T-helper 22 cell (primary cell): ENCODE data around the gene GRAP2.
"Not testable (repeated sequence)": the region's sequence is repeated elsewhere in the genome, so short reads cannot be mapped to it uniquely, and the experiment has no call there.

Experiments used
- DNase-seq: peaks from one replicate; pipeline ENCODE4 v3.0.0-alpha.2; 2020; ENCODE audit warnings: low read depth

The GRAP2 gene

GRCh38 chr22:39897841-39898240 lies 3.0 kb upstream of the GRAP2 start:
- no peak for DNase-seq

DNA sequence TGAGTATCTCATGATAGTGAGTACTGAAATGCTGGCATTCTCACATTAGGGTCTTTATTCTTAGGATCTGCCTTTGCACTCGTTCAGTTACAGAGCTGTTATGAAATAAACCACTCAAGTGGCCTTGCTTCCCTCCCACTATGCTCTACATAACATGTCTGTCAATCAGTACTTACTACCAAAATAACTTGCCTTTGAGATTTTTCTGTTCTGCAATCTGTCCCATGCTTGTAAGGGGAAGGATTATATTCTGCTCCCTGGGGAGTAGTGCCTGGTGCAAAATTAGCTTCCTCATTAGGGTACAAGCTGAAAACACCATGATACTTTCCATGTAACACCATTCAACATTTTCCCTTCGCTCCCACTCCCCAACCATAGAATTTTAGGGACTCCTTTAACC lies 1.9 kb upstream of the GRAP2 start:
- DNase-seq: no peak

GRCh38 chr22:39901565-39902146 lies 772 bp downstream of the GRAP2 start:
- DNase-seq: no peak

DNA sequence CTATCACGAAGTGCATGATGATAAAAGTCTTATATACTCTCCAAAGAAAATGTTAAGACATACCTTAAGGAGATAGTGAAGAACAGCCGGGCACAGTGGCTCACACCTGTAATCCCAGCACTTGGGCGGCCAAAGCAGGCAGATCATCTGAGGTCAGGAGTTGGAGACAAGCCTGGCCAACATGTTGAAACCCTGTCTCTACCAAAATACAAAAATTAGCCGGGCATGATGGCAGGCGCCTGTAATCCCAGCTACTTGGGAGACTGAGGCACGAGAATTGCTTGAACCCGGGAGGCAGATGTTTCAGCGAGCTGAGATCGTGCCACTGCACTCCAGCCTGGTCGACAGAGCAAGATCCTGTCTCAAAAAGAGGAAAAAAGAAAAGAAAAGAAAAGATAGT lies 3.1 kb downstream of the GRAP2 start:
- DNase-seq: not testable (repeated sequence)

DNA sequence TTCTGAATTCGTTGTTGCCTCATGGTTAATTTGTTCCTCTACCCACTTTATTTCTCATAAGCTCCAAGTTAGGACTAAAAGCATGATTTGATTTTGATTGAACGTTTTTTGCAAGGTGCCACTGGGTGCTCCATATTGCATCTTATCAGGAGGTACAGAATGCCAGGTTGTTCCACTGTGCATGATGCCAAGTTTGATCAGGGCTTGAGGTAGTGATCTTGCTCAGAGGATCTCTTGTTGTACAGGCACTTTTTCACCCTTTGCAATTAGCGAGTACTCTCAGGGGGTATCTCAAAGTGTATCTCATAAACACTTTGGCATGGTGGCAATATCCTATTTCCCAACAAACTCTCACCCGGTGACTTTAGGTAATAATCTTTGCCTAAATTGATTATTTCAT lies 4.0 kb downstream of the GRAP2 start:
- no peak for DNase-seq

GRCh38 chr22:39905687-39906086 lies 4.8 kb downstream of the GRAP2 start:
- DNase-seq: no peak

GRCh38 chr22:39906207-39906606 lies 5.3 kb downstream of the GRAP2 start:
- DNase-seq: no peak

GRCh38 chr22:39907047-39907446 lies 6.2 kb downstream of the GRAP2 start:
- no peak for DNase-seq

DNA sequence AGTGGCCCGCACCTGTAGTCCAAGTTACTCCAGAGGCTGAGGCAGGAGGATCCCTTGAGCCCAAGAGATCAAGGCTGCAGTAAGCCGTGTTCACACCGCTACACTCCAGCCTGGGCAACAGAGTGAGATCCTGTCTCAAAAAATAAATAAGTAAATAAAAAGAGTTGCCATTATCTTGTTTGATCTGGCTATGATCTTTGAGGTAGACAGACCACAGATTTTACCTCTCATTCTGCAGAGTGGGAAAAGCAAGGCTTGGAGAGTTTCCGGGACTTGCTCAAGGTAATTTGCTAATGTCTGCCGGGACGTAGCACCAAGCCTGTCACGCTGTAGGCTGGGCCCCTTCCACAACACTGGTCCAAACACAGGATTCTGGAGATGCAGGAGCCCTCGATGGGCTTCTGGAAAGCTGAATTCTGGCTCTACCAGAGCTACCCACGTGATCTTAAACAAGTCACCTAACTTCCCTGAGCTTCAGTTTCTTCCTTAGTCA lies 6.8 kb downstream of the GRAP2 start:
- DNase-seq: peak; percentile 48

- DNase-seq: no peak
Observed at GRCh38 chr22:39908136-39908535, 7.3 kb downstream of the GRAP2 start.

- DNase-seq: peak; percentile 45
Observed at GRCh38 chr22:39908737-39909136, 7.9 kb downstream of the GRAP2 start.

GRCh38 chr22:39910876-39911613 lies 10.2 kb downstream of the GRAP2 start:
- DNase-seq: no peak

DNA sequence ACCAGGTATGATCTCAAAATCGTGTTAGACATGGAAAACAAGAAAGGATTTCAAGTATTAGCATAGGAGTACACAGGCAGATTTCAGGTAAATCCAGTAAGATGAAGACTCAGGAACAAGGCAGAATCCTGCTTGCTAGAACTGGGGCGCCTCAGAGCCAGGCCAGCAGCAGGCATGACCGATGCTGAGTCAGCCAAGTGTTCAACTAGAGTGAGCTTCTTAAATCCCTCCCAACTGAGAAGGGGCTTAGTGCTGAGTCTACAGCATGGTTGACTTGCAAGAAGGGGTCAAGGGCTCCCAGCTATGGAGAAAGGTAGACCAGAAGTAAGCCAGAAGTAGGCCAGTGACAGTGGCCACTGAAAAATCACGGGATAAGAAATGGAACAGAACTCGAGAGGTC lies 12.4 kb downstream of the GRAP2 start:
- DNase-seq: no peak

GRCh38 chr22:39913886-39914285 lies 13.0 kb downstream of the GRAP2 start:
- no peak for DNase-seq

- DNase-seq: no peak
Observed at GRCh38 chr22:39914584-39914983, 13.7 kb downstream of the GRAP2 start.

DNA sequence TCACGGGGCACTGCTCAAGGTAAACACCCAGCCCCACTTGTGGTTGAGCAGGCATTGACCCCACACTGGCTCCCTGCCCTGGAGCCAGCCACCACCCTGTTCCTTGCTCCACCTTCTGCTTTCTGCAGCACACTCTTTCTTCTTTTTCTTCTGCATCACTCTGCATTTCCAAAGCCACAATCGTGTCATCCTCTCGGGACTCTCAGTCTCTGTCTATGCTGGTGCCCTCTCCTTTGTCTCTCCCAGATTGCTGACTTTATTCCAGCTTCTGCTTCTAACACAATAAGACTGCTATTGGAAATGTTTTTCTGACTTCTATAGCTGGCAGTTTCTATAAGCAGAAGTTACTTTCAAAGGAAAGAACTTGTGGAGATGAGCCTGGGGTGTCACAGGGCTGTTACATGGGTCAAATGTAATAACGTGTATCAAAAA lies 14.4 kb downstream of the GRAP2 start:
- DNase-seq: no peak

DNA sequence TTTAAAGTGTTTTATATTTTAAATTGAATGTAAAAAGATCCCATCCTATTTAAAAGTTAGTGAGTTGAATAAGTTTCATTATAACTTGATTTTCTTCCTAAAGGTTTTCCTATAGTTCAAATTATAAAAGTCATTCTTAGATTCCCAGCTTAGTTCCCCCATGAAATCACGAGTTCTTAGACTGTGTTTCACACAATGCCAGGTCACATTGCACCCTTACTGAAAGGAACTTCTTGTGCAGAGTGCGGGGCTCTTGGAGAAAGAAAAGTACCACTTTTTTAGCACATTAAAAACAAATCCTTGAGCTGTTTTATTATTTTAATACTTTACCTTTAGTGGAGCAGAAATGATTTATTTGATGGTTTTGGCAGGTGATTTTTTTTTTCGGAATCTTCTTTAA lies 15.6 kb downstream of the GRAP2 start:
- no peak for DNase-seq

DNA sequence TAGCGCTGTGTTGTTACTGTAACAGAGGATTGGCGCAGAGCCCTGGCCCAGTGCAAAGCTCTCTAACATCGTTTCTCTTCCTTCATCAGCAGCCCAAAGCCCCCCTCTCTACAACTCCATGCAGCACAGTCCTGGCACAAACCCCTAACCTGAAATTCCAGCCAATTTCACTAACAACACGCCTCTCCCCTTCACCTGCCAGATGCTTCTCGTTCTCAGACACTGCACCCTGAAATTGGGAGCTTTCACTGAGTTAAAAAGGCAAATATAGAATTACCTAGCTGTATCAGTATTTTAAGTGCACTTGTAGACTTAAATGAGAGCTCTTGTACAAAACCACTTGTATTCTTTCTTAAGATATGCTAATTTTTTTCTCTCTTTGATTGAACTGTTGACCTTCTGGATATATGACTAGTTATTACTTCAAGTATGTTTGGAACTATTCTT lies 16.3 kb downstream of the GRAP2 start:
- no peak for DNase-seq

GRCh38 chr22:39917776-39918495 lies 17.1 kb downstream of the GRAP2 start:
- DNase-seq: no peak

DNA sequence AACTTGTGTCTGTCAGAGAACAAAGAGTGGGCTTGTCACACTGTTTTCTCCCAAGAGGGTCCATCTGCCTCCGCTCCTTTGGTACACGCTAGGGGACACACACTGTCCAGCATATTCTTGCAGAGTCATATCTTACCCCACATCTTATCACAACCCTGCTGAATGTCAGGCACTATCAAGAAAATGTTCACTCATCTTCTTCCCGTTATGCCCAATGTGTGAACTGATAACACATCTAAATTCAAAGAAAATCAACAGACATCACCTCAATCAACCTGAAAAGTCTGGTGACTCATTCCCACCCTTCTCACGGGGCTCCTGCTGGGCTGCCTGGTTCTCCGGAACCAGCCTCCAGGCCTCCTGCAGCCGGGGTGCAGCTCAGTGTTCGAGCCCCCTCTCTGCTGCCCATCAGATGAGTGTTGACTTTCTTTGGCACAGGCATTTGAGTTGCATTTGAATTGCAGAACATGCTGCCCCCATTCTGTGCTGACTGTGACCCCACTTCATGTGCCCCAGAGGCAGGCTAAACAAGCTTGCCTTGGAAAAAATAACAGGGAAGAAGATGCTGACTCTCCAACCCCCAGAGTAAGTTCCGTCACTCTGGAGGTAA lies 19.4 kb downstream of the GRAP2 start:
- DNase-seq: peak; percentile 60

- no peak for DNase-seq
Observed at GRCh38 chr22:39923696-39924095, 22.8 kb downstream of the GRAP2 start.

DNA sequence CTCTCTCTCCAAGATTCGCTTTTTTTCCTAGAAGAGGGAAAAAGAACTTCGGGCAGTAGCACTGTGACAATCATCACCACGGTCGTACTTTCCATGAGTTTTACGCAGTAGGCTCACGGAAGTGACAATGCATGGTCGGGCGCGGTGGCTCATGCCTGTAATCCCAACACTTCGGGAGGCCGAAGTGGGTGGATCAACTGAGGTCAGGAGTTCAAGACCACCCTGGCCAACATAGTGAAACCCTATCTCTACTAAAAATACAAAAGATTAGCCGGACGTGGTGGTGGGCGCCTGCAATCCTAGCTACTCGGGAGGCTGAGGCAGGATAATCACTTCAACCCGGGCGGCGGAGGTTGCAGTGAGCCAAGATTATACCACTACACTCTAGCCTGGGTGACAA lies 23.4 kb downstream of the GRAP2 start:
- no peak for DNase-seq

DNA sequence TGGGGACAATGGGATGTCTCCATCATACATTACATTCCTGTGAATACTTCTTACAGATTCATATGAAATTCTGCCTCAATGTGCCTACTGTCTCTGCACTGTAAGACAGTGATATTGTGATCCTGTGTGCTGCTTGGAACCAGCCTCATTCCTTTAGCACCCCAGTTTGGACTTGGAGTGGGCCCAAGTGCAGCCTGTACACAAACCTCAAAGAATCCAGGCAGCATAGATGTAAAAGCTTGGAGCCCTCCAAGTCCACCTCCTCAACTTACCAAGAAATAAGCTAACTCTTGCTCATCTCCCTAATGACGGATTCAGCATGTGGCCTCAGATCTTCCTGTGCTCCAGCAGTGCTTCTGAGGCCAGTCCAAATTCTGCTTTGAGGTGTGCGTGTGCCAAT lies 24.4 kb downstream of the GRAP2 start:
- DNase-seq: no peak
